Nephron (organoid): ENCODE data around the gene TSPAN14.
"Not testable (repeated sequence)": the region's sequence is repeated elsewhere in the genome, so short reads cannot be mapped to it uniquely, and the experiment has no call there.

Source experiments
- H3K27ac Mint-ChIP-seq, 3 experiments: 2 replicates each; pipeline ENCODE4 v1.8.0; 2020; ENCODE audit warnings: mixed read lengths in 3 of 3, mild to moderate bottlenecking in 2 of 3, moderate library complexity in 1 of 3
- H3K27me3 Mint-ChIP-seq: 2 replicates; pipeline ENCODE4 v1.8.0; 2021; ENCODE audit warnings: low read depth, mild to moderate bottlenecking, moderate library complexity, mixed read lengths
- H3K36me3 Mint-ChIP-seq: 2 replicates; pipeline ENCODE4 v1.8.0; 2020; ENCODE audit warnings: low read depth, mixed read lengths
- H3K4me1 Mint-ChIP-seq: 2 replicates; pipeline ENCODE4 v1.8.0; 2020; ENCODE audit warnings: mixed read lengths
- H3K4me3 Mint-ChIP-seq, 3 experiments: 2 replicates each; pipeline ENCODE4 v1.8.0; 2020; ENCODE audit warnings: mild to moderate bottlenecking in 3 of 3, mixed read lengths in 3 of 3, moderate library complexity in 2 of 3
- H3K9me3 Mint-ChIP-seq: 2 replicates; pipeline ENCODE4 v1.8.0; 2020; ENCODE audit warnings: mixed read lengths
- TF ChIP-seq, protein P1 (sequence below), 3 experiments: fragments of 200-600 bp; sonication (generic); IDR thresholded peaks; one replicate each; pipeline ENCODE4 v1.5.0; 2021; ENCODE audit warnings: antibody characterized with exemption in 3 of 3; ENCODE audit not compliant: unreplicated experiment in 3 of 3

TSPAN14 gene

DNA sequence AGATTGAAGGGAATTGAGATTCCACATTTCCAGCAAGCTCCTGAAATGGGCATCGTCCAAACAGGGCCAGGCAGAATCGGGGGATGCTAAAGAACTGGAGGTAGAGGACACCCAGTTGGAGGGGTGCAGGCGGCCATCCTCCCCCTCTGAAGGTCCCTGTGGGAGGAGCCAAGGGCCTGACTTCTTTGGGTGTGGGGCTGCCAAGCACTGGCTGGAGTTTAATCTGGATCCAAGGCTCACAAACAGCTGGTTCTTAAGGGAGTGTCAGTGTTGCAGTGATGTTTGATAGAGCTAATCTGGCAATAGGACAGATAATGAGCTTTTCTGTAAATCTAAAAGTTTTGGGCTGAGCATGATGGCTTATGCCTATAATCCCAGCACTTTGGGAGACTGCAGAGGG lies 20.8 kb downstream of the TSPAN14 start:
- peaks cover 38% of the 10 kb centered on the region for H3K36me3 Mint-ChIP-seq
- peak overlapping the region; percentile 22 to 77 (median 70) for H3K27ac Mint-ChIP-seq
- TF ChIP-seq, protein P1, sequence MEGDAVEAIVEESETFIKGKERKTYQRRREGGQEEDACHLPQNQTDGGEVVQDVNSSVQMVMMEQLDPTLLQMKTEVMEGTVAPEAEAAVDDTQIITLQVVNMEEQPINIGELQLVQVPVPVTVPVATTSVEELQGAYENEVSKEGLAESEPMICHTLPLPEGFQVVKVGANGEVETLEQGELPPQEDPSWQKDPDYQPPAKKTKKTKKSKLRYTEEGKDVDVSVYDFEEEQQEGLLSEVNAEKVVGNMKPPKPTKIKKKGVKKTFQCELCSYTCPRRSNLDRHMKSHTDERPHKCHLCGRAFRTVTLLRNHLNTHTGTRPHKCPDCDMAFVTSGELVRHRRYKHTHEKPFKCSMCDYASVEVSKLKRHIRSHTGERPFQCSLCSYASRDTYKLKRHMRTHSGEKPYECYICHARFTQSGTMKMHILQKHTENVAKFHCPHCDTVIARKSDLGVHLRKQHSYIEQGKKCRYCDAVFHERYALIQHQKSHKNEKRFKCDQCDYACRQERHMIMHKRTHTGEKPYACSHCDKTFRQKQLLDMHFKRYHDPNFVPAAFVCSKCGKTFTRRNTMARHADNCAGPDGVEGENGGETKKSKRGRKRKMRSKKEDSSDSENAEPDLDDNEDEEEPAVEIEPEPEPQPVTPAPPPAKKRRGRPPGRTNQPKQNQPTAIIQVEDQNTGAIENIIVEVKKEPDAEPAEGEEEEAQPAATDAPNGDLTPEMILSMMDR (IDR thresholded peaks at IDR 0.05; ENCODE audit: unreplicated experiment in 3 of 3), result no peak
- H3K9me3 Mint-ChIP-seq, result peaks cover 17% of the 10 kb centered on the region
- H3K27me3 Mint-ChIP-seq, result no peaks in the 10 kb centered on the region
- no peak overlapping the region for H3K4me3 Mint-ChIP-seq
- H3K4me1 Mint-ChIP-seq, result peaks cover 35% of the 10 kb centered on the region

- H3K4me1 Mint-ChIP-seq, result peaks cover 35% of the 10 kb centered on the region
- H3K27me3 Mint-ChIP-seq, result not testable (repeated sequence)
- H3K36me3 Mint-ChIP-seq, result peaks cover 45% of the 10 kb centered on the region
Measured at GRCh38 chr10:80475641-80476040, 21.5 kb downstream of the TSPAN14 start.

GRCh38 chr10:80476685-80477084 lies 22.6 kb downstream of the TSPAN14 start:
- Mint-ChIP-seq H3K27me3 (no peaks in the 10 kb centered on the region), H3K4me1 (peaks cover 27% of the 10 kb centered on the region), H3K27ac (no peak overlapping the region), H3K4me3 (no peak overlapping the region), H3K9me3 (peaks cover 17% of the 10 kb centered on the region), H3K36me3 (peaks cover 47% of the 10 kb centered on the region)
- TF ChIP-seq, protein P1 (IDR thresholded peaks at IDR 0.05; ENCODE audit: unreplicated experiment in 3 of 3), result no peak

More at GRCh38 chr10:80475641-80476040, 21.5 kb downstream of the TSPAN14 start:
- H3K27ac Mint-ChIP-seq, H3K4me3 Mint-ChIP-seq: not testable (repeated sequence)
- peaks cover 17% of the 10 kb centered on the region for H3K9me3 Mint-ChIP-seq

GRCh38 chr10:80477813-80478212 lies 23.7 kb downstream of the TSPAN14 start:
- no peak overlapping the region for H3K27ac Mint-ChIP-seq
- H3K4me3 Mint-ChIP-seq, result no peak overlapping the region
- TF ChIP-seq, protein P1 (IDR thresholded peaks at IDR 0.05; ENCODE audit: unreplicated experiment in 3 of 3), result no peak
- H3K4me1 Mint-ChIP-seq, result peaks cover 17% of the 10 kb centered on the region
- H3K27me3 Mint-ChIP-seq, result no peaks in the 10 kb centered on the region
- H3K9me3 Mint-ChIP-seq, result peaks cover 17% of the 10 kb centered on the region
- H3K36me3 Mint-ChIP-seq, result peaks cover 51% of the 10 kb centered on the region

DNA sequence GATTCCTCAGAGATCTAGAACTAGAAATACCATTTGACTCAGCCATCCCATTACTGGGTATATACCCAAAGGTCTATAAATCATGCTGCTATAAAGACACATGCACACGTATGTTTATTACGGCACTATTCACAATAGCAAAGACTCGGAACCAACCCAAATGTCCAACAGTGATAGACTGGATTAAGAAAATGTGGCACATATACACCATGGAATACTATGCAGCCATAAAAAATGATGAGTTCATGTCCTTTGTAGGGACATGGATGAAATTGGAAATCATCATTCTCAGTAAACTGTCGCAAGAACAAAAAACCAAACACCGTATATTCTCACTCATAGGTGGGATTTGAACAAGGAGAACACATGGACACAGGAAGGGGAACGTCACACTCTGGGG lies 26.3 kb downstream of the TSPAN14 start:
- H3K9me3 Mint-ChIP-seq, result peaks cover 17% of the 10 kb centered on the region
- H3K27me3 Mint-ChIP-seq, H3K4me3 Mint-ChIP-seq, H3K27ac Mint-ChIP-seq: not testable (repeated sequence)
- H3K4me1 Mint-ChIP-seq, result peaks cover 12% of the 10 kb centered on the region
- H3K36me3 Mint-ChIP-seq, result peaks cover 48% of the 10 kb centered on the region

DNA sequence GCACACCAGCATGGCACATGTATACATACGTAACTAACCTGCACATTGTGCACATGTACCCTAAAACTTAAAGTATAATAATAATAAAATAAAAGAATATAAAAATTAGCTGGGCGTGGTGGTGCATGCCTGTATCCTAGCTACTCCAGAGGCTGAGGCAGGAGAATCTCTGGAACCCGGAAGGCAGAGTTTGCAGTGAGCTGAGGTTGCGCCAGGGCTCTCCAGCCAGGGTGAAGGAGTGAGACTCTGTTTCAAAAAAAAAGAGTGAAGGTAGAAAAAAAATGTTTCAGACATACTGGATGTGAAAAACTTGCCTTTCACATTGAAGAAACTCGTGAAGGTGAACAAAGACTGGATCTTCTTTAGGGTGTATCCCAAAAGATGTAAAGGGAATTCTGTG lies 26.7 kb downstream of the TSPAN14 start:
- Mint-ChIP-seq H3K27ac (no peak overlapping the region), H3K36me3 (peaks cover 48% of the 10 kb centered on the region), H3K4me3 (no peak overlapping the region), H3K9me3 (peaks cover 17% of the 10 kb centered on the region), H3K27me3 (no peaks in the 10 kb centered on the region), H3K4me1 (peaks cover 17% of the 10 kb centered on the region)
- TF ChIP-seq, protein P1 (IDR thresholded peaks at IDR 0.05; ENCODE audit: unreplicated experiment in 3 of 3), result no peak

DNA sequence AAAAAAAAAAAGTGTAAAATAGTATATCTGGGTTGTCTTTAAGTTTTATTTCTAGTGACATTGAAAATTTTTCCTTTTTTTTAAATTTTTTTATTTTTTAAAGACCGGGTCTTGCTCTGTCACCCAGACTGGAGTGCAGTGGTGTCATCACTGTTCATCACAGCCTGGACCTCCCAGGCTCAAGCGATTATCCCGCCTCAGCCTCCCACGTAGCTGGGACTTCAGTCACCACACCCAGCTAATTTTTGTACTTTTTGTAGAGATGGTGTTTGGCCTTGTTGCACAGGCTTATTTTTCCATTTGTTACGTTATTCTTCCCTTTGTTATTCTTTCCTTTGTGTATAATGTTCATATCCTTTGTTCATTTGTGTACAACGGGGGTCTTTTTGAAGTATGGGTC lies 30.1 kb downstream of the TSPAN14 start:
- H3K27me3 Mint-ChIP-seq, result no peaks in the 10 kb centered on the region
- H3K4me3 Mint-ChIP-seq, result no peak overlapping the region
- H3K27ac Mint-ChIP-seq, result peak overlapping the region in 1 of 3 experiments; percentile 4
- TF ChIP-seq, protein P1 (IDR thresholded peaks at IDR 0.05; ENCODE audit: unreplicated experiment in 3 of 3), result no peak
- peaks cover 34% of the 10 kb centered on the region for H3K36me3 Mint-ChIP-seq
- H3K4me1 Mint-ChIP-seq, result peaks cover 37% of the 10 kb centered on the region
- no peaks in the 10 kb centered on the region for H3K9me3 Mint-ChIP-seq
